Neural cell (in vitro differentiated cells): ENCODE data around the gene ESPN. TPM values are rescaled to one million over a fixed set of nuclear protein-coding genes. Genes with fewer than 3 reads are reported as not detected.

Experiments used
- H2AFZ ChIP-seq: fragments of 200-600, 300-800 bp; sonication (generic), shearing (Covaris generic); 2 replicates; pipeline ENCODE4 v1.6.0; 2014; ENCODE audit warnings: low read depth, mild to moderate bottlenecking, antibody characterized with exemption, low read length, moderate library complexity
- H3F3A ChIP-seq: fragments of 200-600 bp; shearing (Covaris generic); 2 replicates; pipeline ENCODE4 v1.6.1; 2016; ENCODE audit warnings: mild to moderate bottlenecking, moderate library complexity, mixed read lengths, antibody characterized with exemption, low read length; ENCODE audit not compliant: insufficient read depth, poor library complexity, severe bottlenecking
- H3K27ac ChIP-seq: fragments of 200-600, 300-800 bp; sonication (generic), shearing (Covaris generic); 2 replicates; pipeline ENCODE4 v1.5.1; 2014; ENCODE audit warnings: mild to moderate bottlenecking, low read length, moderate library complexity
- H3K27me3 ChIP-seq: fragments of 300-800, 200-600 bp; sonication (generic), shearing (Covaris generic); 2 replicates; pipeline ENCODE4 v1.6.0; 2014; ENCODE audit warnings: mild to moderate bottlenecking, low read depth, low read length, moderate library complexity; ENCODE audit not compliant: insufficient read depth
- H3K36me3 ChIP-seq: fragments of 300-800, 200-600 bp; sonication (generic), shearing (Covaris generic); 2 replicates; pipeline ENCODE4 v1.5.1; 2014; ENCODE audit warnings: mild to moderate bottlenecking, antibody characterized with exemption, low read length, moderate library complexity; ENCODE audit not compliant: insufficient read depth
- H3K4me2 ChIP-seq: fragments of 300-800, 200-600 bp; sonication (generic), shearing (Covaris generic); 2 replicates; pipeline ENCODE4 v1.6.0; 2014; ENCODE audit warnings: mild to moderate bottlenecking, low read length
- H3K4me3 ChIP-seq: fragments of 300-800, 200-600 bp; sonication (generic), shearing (Covaris generic); 2 replicates; pipeline ENCODE4 v1.5.1; 2014; ENCODE audit warnings: mild to moderate bottlenecking, low read length, moderate library complexity
- H3K79me2 ChIP-seq: fragments of 200-600 bp; shearing (Covaris generic); replicated peaks from 2 replicates; pipeline ENCODE4 v1.6.0; 2014; ENCODE audit warnings: mild to moderate bottlenecking, low read length, moderate library complexity; ENCODE audit not compliant: insufficient read depth
- H3K9ac ChIP-seq: fragments of 300-800, 200-600 bp; sonication (generic), shearing (Covaris generic); 2 replicates; pipeline ENCODE4 v1.6.1; 2016; ENCODE audit warnings: mild to moderate bottlenecking, low read length, mixed read lengths
- H3K9me2 ChIP-seq: fragments of 200-600 bp; shearing (Covaris generic); 2 replicates; pipeline ENCODE4 v1.6.1; 2016; ENCODE audit warnings: mild to moderate bottlenecking, low read length, mixed read lengths; ENCODE audit not compliant: insufficient read depth
- H3K9me3 ChIP-seq: fragments of 200-600, 300-800 bp; sonication (generic), shearing (Covaris generic); 2 replicates; pipeline ENCODE4 v1.6.1; 2016; ENCODE audit warnings: mild to moderate bottlenecking, mixed run types, low read length, moderate library complexity, mixed read lengths
- H4K20me1 ChIP-seq: fragments of 200-600 bp; shearing (Covaris generic); 2 replicates; pipeline ENCODE4 v1.6.1; 2016; ENCODE audit warnings: mild to moderate bottlenecking, mixed run types; ENCODE audit not compliant: insufficient read depth
- CTCF ChIP-seq: fragments of 450-650 bp; IDR thresholded peaks from 2 replicates; pipeline ENCODE4 v1.5.1; 2014; ENCODE audit warnings: antibody characterized with exemption, mild to moderate bottlenecking, moderate library complexity; ENCODE audit not compliant: poor library complexity, severe bottlenecking
- EP300 ChIP-seq: fragments of 450-650 bp; conservative IDR thresholded peaks from 2 replicates; pipeline ENCODE4 v1.6.1; 2014; ENCODE audit warnings: antibody characterized with exemption, mild to moderate bottlenecking, moderate library complexity; ENCODE audit not compliant: poor library complexity, severe bottlenecking
- EZH2 ChIP-seq: fragments of 200-600, 300-800 bp; shearing (Covaris generic), sonication (generic); IDR thresholded peaks from 2 replicates; pipeline ENCODE4 v1.6.1; 2014; ENCODE audit warnings: antibody characterized with exemption, low read length, borderline replicate concordance, mild to moderate bottlenecking; ENCODE audit not compliant: insufficient read depth, poor library complexity, severe bottlenecking
- MXI1 ChIP-seq: fragments of 450-650 bp; conservative IDR thresholded peaks from 2 replicates; pipeline ENCODE4 v1.6.1; 2014; ENCODE audit warnings: antibody characterized with exemption, mild to moderate bottlenecking; ENCODE audit not compliant: poor library complexity, severe bottlenecking
- POLR2AphosphoS5 ChIP-seq: IDR thresholded peaks from 2 replicates; pipeline ENCODE4 v1.6.1; 2012
- RAD21 ChIP-seq: fragments of 450-650 bp; conservative IDR thresholded peaks from 2 replicates; pipeline ENCODE4 v1.6.1; 2014; ENCODE audit warnings: antibody characterized with exemption, mild to moderate bottlenecking, moderate library complexity
- REST ChIP-seq: IDR thresholded peaks from 2 replicates; pipeline ENCODE4 v1.6.1; 2012; ENCODE audit warnings: borderline replicate concordance
- SMC3 ChIP-seq: fragments of 450-650 bp; conservative IDR thresholded peaks from 2 replicates; pipeline ENCODE4 v1.6.1; 2014; ENCODE audit warnings: antibody characterized with exemption, mild to moderate bottlenecking, moderate library complexity; ENCODE audit not compliant: poor library complexity
- TAF1 ChIP-seq: IDR thresholded peaks from 2 replicates; pipeline ENCODE4 v1.6.1; 2012; ENCODE audit warnings: low read depth
- polyA plus RNA-seq: library from polyadenylated mRNA; depleted of rRNA; stranded (reverse); fragments of >200 nt; gene quantifications from 2 replicates; pipeline ENCODE4 v1.2.3, GENCODE V29; 2014

ESPN gene
- polyA plus RNA-seq, 1 donor from 2014 or later: not detected

- Histone ChIP-seq H2AFZ (no peak overlapping the region), H3K27ac (no peak overlapping the region), H3K79me2 (no peaks in the 10 kb centered on the region), H3K27me3 (no peaks in the 10 kb centered on the region), H3K4me3 (no peak overlapping the region), H3K9me2 (no peaks in the 10 kb centered on the region), H4K20me1 (no peaks in the 10 kb centered on the region), H3K9me3 (no peaks in the 10 kb centered on the region), H3K4me2 (no peak overlapping the region), H3K9ac (no peak overlapping the region), H3K36me3 (no peaks in the 10 kb centered on the region), H3F3A (no peaks in the 10 kb centered on the region)
- TF ChIP-seq TAF1: no peak
- TF ChIP-seq MXI1: no peak
- TF ChIP-seq EZH2: no peak
- no peak for TF ChIP-seq CTCF
- no peak for TF ChIP-seq POLR2AphosphoS5
- TF ChIP-seq EP300: no peak
- TF ChIP-seq RAD21: no peak
- no peak for TF ChIP-seq SMC3
- TF ChIP-seq REST: no peak
Measured at GRCh38 chr1:6470132-6471085, 45.8 kb downstream of the ESPN start.

GRCh38 chr1:6471086-6471969 is 46.8 kb downstream of the ESPN start:
- no peaks in the 10 kb centered on the region for H3K9me3 ChIP-seq
- H3K36me3 ChIP-seq: no peaks in the 10 kb centered on the region
- H3K27ac ChIP-seq: no peak overlapping the region
- H3K4me3 ChIP-seq: no peak overlapping the region
- H3K9me2 ChIP-seq: no peaks in the 10 kb centered on the region
- H2AFZ ChIP-seq: no peak overlapping the region
- no peaks in the 10 kb centered on the region for H4K20me1 ChIP-seq
- H3K27me3 ChIP-seq: no peaks in the 10 kb centered on the region
- H3K4me2 ChIP-seq: no peak overlapping the region
- H3K79me2 ChIP-seq: no peaks in the 10 kb centered on the region
- TF ChIP-seq RAD21 (no peak), EZH2 (no peak), SMC3 (no peak), MXI1 (no peak), POLR2AphosphoS5 (no peak), REST (no peak), CTCF (no peak), EP300 (no peak), TAF1 (no peak)
- no peaks in the 10 kb centered on the region for H3F3A ChIP-seq
- no peak overlapping the region for H3K9ac ChIP-seq
